Keratinocyte (primary cell): ENCODE results near the gene USB1. TPM values are rescaled to one million over a fixed set of nuclear protein-coding genes. Genes with fewer than 3 reads are reported as not detected.

Experiments
- DNase-seq: peaks from one replicate; pipeline ENCODE4 v3.0.0-alpha.2; 2011; ENCODE audit warnings: low read depth, missing footprints, low spot score
- FAIRE-seq: peaks from 2 replicates; lab custom pipeline; 2011; peaks lifted over from hg19 to GRCh38; lab: Jason Lieb, UNC
- H2AFZ ChIP-seq: 2 replicates; pipeline ENCODE4 v1.6.0; 2012; ENCODE audit warnings: low read length, control low read depth, inconsistent platforms; ENCODE audit not compliant: control insufficient read depth
- H3K27ac ChIP-seq: 2 replicates; pipeline ENCODE4 v1.5.1; 2011; ENCODE audit warnings: low read length; ENCODE audit not compliant: control insufficient read depth, insufficient read depth
- H3K27me3 ChIP-seq: 3 replicates; pipeline ENCODE4 v1.6.0; 2011; ENCODE audit warnings: low read length; ENCODE audit not compliant: control insufficient read depth, insufficient read depth; ENCODE audit errors: extremely low read depth
- H3K36me3 ChIP-seq, 2 experiments: 2 replicates in 1 of 2; 3 replicates in 1 of 2; pipeline ENCODE4 v1.5.1; 2011; ENCODE audit warnings: low read length in 2 of 2, mild to moderate bottlenecking in 1 of 2; ENCODE audit not compliant: control insufficient read depth in 2 of 2, insufficient read depth in 2 of 2; ENCODE audit errors: extremely low read depth in 1 of 2
- H3K4me1 ChIP-seq: 3 replicates; pipeline ENCODE4 v1.5.1; 2011; ENCODE audit warnings: low read length; ENCODE audit not compliant: control insufficient read depth, insufficient read depth; ENCODE audit errors: extremely low read depth
- H3K4me2 ChIP-seq: 3 replicates; pipeline ENCODE4 v1.6.0; 2011; ENCODE audit warnings: low read depth, low read length; ENCODE audit not compliant: control insufficient read depth, insufficient read depth; ENCODE audit errors: extremely low read depth
- H3K4me3 ChIP-seq, 3 experiments: fragments of 200-600 bp in 1 of 3; sonication (generic) in 1 of 3; 2 replicates in 2 of 3; 3 replicates in 1 of 3; pipeline ENCODE4 v1.5.1; 2011 to 2016; ENCODE audit warnings: low read length in 3 of 3, mild to moderate bottlenecking in 3 of 3, control low read depth in 2 of 3, inconsistent platforms in 1 of 3, low read depth in 1 of 3, mixed read lengths in 1 of 3, mixed run types in 1 of 3, moderate library complexity in 1 of 3; ENCODE audit not compliant: control insufficient read depth in 2 of 3, insufficient read depth in 2 of 3; ENCODE audit errors: extremely low read depth in 1 of 3
- H3K79me2 ChIP-seq: 2 replicates; pipeline ENCODE4 v1.6.0; 2012; ENCODE audit warnings: low read length; ENCODE audit not compliant: control insufficient read depth, insufficient read depth
- H3K9ac ChIP-seq: 3 replicates; pipeline ENCODE4 v1.6.0; 2011; ENCODE audit warnings: low read length; ENCODE audit not compliant: control insufficient read depth, insufficient read depth; ENCODE audit errors: extremely low read depth
- H3K9me1 ChIP-seq: 3 replicates; pipeline ENCODE4 v1.6.0; 2011; ENCODE audit warnings: low read length; ENCODE audit not compliant: control insufficient read depth, insufficient read depth; ENCODE audit errors: extremely low read depth
- H3K9me3 ChIP-seq: 2 replicates; pipeline ENCODE4 v1.5.1; 2012; ENCODE audit warnings: low read depth, low read length; ENCODE audit not compliant: control insufficient read depth
- H4K20me1 ChIP-seq: 3 replicates; pipeline ENCODE4 v1.6.0; 2011; ENCODE audit warnings: low read length; ENCODE audit not compliant: control insufficient read depth, insufficient read depth; ENCODE audit errors: extremely low read depth
- EZH2 ChIP-seq: IDR thresholded peaks from one replicate; pipeline ENCODE4 v1.6.1; 2012; ENCODE audit warnings: inconsistent platforms, mild to moderate bottlenecking, low read length, moderate library complexity
- dilution Hi-C: fragments of 300-500 bp; cut with MboI; formaldehyde crosslinking; loops from one replicate; pipeline ENCODE4 v1.7.0; 2020; ENCODE audit warnings: low sequenced_read_pairs; ENCODE audit not compliant: extremely low pct_ligation_motif_present
- polyA plus RNA-seq, 5 experiments: library from polyadenylated mRNA; depleted of rRNA in 3 of 5; stranded (reverse) in 3 of 5; stranded (forward) in 1 of 5; unstranded in 1 of 5; fragments of >200 nt; gene quantifications; 1 replicate in 1 of 5; 2 replicates in 3 of 5; 3 replicates in 1 of 5; pipeline versions ENCODE4 v1.2.1 to v1.2.3, GENCODE V29; 2011 to 2012; ENCODE audit warnings: missing spikeins in 2 of 5, low read depth in 1 of 5, low replicate concordance in 1 of 5
- TF ChIP-seq, protein P1 (sequence below), 3 experiments: IDR thresholded peaks in 1 of 3; conservative IDR thresholded peaks in 1 of 3; optimal IDR thresholded peaks in 1 of 3; 2 replicates in 2 of 3; 3 replicates in 1 of 3; pipeline versions ENCODE3 to v1.5.1; 2011; ENCODE audit warnings: low read length in 3 of 3, mild to moderate bottlenecking in 3 of 3, moderate library complexity in 2 of 3, control low read depth in 1 of 3, inconsistent platforms in 1 of 3; ENCODE audit not compliant: insufficient read depth in 2 of 3; ENCODE audit errors: extremely low read depth in 1 of 3

The USB1 gene
- polyA plus RNA-seq, 1 donor (not counting 4 experiments of a cell fraction or from before 2014, with no cell fraction given): 63.5 TPM

DNA sequence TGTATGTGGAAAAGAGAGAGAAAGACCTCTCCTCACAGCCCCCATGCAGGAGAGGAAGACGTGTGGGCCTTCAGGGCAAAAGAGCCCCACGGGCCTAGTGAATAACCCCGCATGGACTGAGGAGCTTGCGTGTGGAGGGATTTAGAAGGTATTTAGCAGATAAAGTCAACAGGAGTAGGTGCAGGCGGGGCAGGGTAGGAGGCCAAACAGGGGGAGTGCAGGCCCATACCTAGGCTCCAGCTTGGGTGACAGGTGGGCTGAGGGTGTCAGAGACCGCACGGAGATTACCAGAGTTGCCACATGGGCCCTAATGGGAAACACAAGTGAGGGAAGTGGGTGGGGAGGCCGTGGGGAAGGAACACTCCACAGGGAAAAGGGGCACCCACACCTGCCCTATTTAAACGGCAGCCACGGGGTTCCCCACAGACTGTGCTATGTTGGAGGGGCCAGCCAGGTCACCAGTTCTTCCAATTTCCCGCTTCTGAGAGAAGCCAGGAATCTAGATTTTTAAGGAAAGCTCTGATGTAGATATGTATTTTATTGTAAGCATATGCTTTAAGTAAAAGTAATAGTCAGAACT lies 22.1 kb upstream of the USB1 start:
- no peaks in the 10 kb centered on the region for H3K9me1 ChIP-seq
- H3K27me3 ChIP-seq: no peaks in the 10 kb centered on the region
- FAIRE-seq (no peak), DNase-seq (no peak)
- peaks cover 11% of the 10 kb centered on the region for H3K4me1 ChIP-seq
- TF ChIP-seq, protein P1, sequence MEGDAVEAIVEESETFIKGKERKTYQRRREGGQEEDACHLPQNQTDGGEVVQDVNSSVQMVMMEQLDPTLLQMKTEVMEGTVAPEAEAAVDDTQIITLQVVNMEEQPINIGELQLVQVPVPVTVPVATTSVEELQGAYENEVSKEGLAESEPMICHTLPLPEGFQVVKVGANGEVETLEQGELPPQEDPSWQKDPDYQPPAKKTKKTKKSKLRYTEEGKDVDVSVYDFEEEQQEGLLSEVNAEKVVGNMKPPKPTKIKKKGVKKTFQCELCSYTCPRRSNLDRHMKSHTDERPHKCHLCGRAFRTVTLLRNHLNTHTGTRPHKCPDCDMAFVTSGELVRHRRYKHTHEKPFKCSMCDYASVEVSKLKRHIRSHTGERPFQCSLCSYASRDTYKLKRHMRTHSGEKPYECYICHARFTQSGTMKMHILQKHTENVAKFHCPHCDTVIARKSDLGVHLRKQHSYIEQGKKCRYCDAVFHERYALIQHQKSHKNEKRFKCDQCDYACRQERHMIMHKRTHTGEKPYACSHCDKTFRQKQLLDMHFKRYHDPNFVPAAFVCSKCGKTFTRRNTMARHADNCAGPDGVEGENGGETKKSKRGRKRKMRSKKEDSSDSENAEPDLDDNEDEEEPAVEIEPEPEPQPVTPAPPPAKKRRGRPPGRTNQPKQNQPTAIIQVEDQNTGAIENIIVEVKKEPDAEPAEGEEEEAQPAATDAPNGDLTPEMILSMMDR (optimal IDR thresholded peaks at IDR 0.05 in 1 of 3, IDR thresholded peaks at IDR 0.05 in 1 of 3, conservative IDR thresholded peaks at IDR 0.05 in 1 of 3; ENCODE audit: extremely low read depth in 1 of 3, insufficient read depth in 2 of 3, low read length in 3 of 3): no peak
- TF ChIP-seq EZH2: no peak
- H3K9ac ChIP-seq: no peak overlapping the region
- no peaks in the 10 kb centered on the region for H3K79me2 ChIP-seq
- H3K4me3 ChIP-seq: no peak overlapping the region
- no peaks in the 10 kb centered on the region for H4K20me1 ChIP-seq
- H2AFZ ChIP-seq: no peak overlapping the region
- H3K4me2 ChIP-seq: no peak overlapping the region
- no peak overlapping the region for H3K27ac ChIP-seq
- H3K9me3 ChIP-seq: no peaks in the 10 kb centered on the region
- dilution Hi-C loops: no loop called here
- H3K36me3 ChIP-seq: no peaks in the 10 kb centered on the region

DNA sequence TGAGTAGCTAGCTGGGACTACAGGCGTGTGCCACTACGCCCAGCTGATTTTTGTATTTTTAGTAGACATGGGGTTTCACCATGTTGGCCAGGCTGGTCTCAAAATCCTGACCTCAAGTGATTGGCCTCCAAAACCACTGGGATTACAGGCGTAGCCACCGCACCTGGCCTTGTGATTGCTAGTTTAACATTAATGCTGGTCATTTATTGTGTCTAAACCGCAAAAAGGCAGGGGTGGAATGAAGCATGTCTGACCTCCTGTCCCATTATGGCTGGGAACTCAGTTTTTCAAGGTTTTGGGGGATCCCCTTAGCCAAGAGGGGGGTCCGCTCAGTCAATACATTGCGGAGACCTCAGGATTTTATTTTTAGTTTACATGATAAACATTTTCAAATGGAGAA lies 19.6 kb upstream of the USB1 start:
- H3K27me3 ChIP-seq: peaks cover 6% of the 10 kb centered on the region
- no peaks in the 10 kb centered on the region for H3K79me2 ChIP-seq
- H2AFZ ChIP-seq: no peak overlapping the region
- no peak overlapping the region for H3K27ac ChIP-seq
- H3K4me3 ChIP-seq: no peak overlapping the region
- no peaks in the 10 kb centered on the region for H4K20me1 ChIP-seq
- H3K9me1 ChIP-seq: no peaks in the 10 kb centered on the region
- no peak overlapping the region for H3K9ac ChIP-seq
- H3K9me3 ChIP-seq: no peaks in the 10 kb centered on the region
- DNase-seq (no peak), FAIRE-seq (no peak)
- H3K36me3 ChIP-seq: no peaks in the 10 kb centered on the region
- TF ChIP-seq EZH2: no peak
- TF ChIP-seq, protein P1 (optimal IDR thresholded peaks at IDR 0.05 in 1 of 3, IDR thresholded peaks at IDR 0.05 in 1 of 3, conservative IDR thresholded peaks at IDR 0.05 in 1 of 3; ENCODE audit: extremely low read depth in 1 of 3, insufficient read depth in 2 of 3, low read length in 3 of 3): no peak
- dilution Hi-C loops: no loop called here
- H3K4me2 ChIP-seq: no peak overlapping the region
- H3K4me1 ChIP-seq: peaks cover 9% of the 10 kb centered on the region
